Urinary bladder (tissue), 4 donors: ENCODE measurements around the gene CIROP. TPM values are rescaled to one million over a fixed set of nuclear protein-coding genes. Genes with fewer than 3 reads are reported as not detected.

Experiments used
- DNase-seq: peaks from one replicate; pipeline ENCODE4 v3.0.0-alpha.2; 2015; ENCODE audit errors: extremely low spot score
- H3K27ac ChIP-seq: one replicate; pipeline ENCODE4 v1.5.1; 2013; ENCODE audit warnings: low read depth, mild to moderate bottlenecking, moderate library complexity
- H3K36me3 ChIP-seq: one replicate; pipeline ENCODE4 v1.6.1; 2013; ENCODE audit warnings: mild to moderate bottlenecking, moderate library complexity; ENCODE audit not compliant: insufficient read depth
- H3K4me1 ChIP-seq: one replicate; pipeline ENCODE4 v1.6.1; 2013; ENCODE audit warnings: mild to moderate bottlenecking, moderate library complexity; ENCODE audit not compliant: insufficient read depth
- H3K4me3 ChIP-seq: one replicate; pipeline ENCODE4 v1.5.1; 2013; ENCODE audit warnings: low read depth, low read length
- WGBS: extraction: QIAGEN DNeasy Blood & Tissue Kit; methylation state at CpG from one replicate; pipeline ENCODE4 v1.1.7; 2013; 5-methylcytosine and 5-hydroxymethylcytosine counted together
- polyA plus RNA-seq: library from polyadenylated mRNA; stranded (reverse); fragments of 200-250 nt; gene quantifications from one replicate; pipeline ENCODE4 v1.2.3, GENCODE V29; 2013
- total RNA-seq: library from RNA; depleted of rRNA; stranded (reverse); fragments of >200 nt; gene quantifications from one replicate; pipeline ENCODE4 v1.2.3, GENCODE V29; 2014
- donor health status: healthy with polysubstance abuse.
- donor health status: healthy.

CIROP gene
- total and polyA plus RNA-seq, 2 donors = not detected

- peak; percentile 77 for DNase-seq
- peaks cover 5% of the 10 kb centered on the region for H3K36me3 ChIP-seq
- no peak overlapping the region for H3K27ac ChIP-seq
- no peak overlapping the region for H3K4me3 ChIP-seq
- no peaks in the 10 kb centered on the region for H3K4me1 ChIP-seq
- WGBS = 26% methylated on average over 8 of the region's 8 CpGs
Observed at GRCh38 chr14:23068789-23069412, 35.9 kb downstream of the CIROP start.

DNA sequence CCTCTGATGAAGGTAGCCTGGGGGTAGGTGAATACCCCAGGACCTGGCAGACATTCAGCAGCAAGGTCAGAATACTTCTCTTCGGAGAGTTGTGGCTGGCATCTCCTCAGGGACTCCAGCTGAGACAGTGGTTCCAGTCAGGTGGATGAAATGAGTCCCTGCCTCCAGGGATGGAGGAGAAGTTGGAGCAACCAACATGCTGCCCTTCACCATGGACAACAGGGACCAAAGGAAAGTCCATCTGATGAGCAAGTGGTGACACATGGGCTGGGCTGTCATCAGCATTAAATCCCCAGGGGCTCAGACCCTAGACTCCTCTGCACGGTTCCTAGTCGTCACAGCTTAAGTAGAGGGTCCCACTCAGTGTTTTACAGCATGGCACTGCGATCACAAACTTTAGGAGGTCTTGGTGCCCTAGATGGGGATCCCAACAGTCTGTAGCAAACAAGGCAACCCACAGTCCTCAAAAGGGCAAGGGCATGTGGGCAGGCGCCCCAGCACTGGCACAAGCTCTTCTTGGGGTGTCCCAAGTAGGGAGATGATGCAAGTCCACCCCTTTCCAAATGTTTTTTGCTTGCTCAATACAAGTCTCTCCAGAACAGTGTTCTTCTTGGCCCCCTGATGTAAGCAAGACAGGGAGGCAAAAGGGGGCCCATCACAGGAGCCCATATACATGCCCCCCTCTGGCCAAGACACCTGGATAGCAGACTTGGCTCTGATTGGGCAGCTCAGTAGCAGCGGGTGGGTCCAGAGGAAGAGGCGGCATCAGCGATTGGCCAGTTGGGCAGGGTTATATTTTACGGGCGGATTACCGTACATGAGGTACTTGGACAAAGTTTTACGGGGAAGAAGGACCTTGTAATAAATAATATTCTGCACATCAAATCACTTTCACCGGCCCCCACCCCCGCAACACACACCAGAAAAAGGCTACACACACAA is 36.7 kb downstream of the CIROP start:
- no peaks in the 10 kb centered on the region for H3K4me1 ChIP-seq
- 73% methylated on average over 14 of the region's 14 CpGs for WGBS
- H3K36me3 ChIP-seq = peaks cover 5% of the 10 kb centered on the region
- no peak for DNase-seq
- H3K4me3 ChIP-seq = no peak overlapping the region
- no peak overlapping the region for H3K27ac ChIP-seq

GRCh38 chr14:23066855-23067744 is 37.7 kb downstream of the CIROP start:
- no peaks in the 10 kb centered on the region for H3K4me1 ChIP-seq
- 87% methylated on average over 23 of the region's 23 CpGs for WGBS
- H3K27ac ChIP-seq = no peak overlapping the region
- peaks cover 5% of the 10 kb centered on the region for H3K36me3 ChIP-seq
- H3K4me3 ChIP-seq = no peak overlapping the region
- no peak for DNase-seq

- Histone ChIP-seq H3K36me3 (peaks cover 6% of the 10 kb centered on the region), H3K4me1 (no peaks in the 10 kb centered on the region), H3K4me3 (no peak overlapping the region), H3K27ac (no peak overlapping the region)
- DNase-seq = no peak
- WGBS = 89% methylated on average over 3 of the region's 3 CpGs
Observed at GRCh38 chr14:23066368-23066767, 38.4 kb downstream of the CIROP start.

DNA sequence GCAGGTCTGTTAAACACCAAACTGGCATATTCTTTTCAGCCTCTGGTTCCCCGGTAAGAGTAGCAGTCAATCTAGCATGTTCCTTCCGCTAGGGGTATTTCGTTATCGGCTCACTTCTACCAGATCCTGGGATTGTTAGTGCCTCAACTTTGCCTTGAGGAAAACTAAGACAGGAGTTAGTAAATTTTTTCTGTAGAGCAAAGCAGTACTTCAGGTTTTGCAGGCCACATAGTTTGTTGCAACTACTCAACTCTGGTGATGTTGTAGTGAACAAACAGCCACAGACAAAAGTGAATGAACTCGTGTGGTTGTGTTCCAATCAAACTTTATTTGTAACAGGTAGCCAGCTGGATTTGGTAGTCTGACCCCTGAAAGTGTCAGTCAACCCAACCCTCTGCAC is 41.2 kb downstream of the CIROP start:
- Histone ChIP-seq H3K4me1 (no peaks in the 10 kb centered on the region), H3K36me3 (peaks cover 9% of the 10 kb centered on the region), H3K27ac (no peak overlapping the region), H3K4me3 (no peak overlapping the region)
- DNase-seq = no peak
- 87% methylated on average over 5 of the region's 5 CpGs for WGBS

DNA sequence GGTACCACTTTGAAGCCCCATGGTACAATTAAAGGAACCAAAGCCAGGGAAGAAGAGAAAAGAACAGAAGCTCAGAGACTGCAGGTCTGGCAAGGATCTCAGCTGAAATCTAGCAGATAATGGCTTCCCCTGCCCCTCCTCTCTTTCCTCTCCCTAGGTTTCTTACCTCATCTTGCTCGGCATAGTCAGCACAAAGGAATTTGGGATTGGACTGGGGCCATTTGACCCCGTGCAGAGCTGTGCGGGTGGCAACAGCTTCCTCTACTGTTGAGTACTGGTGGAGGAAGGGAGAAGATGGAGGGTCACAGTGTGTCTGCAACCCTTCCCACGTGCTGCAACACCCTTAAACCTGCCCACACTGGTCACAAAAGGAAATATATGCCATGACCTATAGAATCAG is 42.8 kb downstream of the CIROP start:
- Histone ChIP-seq H3K36me3 (peaks cover 9% of the 10 kb centered on the region), H3K27ac (no peak overlapping the region), H3K4me3 (no peak overlapping the region), H3K4me1 (no peaks in the 10 kb centered on the region)
- DNase-seq = peak; percentile 57
- WGBS = 7% methylated on average over 4 of the region's 4 CpGs

DNA sequence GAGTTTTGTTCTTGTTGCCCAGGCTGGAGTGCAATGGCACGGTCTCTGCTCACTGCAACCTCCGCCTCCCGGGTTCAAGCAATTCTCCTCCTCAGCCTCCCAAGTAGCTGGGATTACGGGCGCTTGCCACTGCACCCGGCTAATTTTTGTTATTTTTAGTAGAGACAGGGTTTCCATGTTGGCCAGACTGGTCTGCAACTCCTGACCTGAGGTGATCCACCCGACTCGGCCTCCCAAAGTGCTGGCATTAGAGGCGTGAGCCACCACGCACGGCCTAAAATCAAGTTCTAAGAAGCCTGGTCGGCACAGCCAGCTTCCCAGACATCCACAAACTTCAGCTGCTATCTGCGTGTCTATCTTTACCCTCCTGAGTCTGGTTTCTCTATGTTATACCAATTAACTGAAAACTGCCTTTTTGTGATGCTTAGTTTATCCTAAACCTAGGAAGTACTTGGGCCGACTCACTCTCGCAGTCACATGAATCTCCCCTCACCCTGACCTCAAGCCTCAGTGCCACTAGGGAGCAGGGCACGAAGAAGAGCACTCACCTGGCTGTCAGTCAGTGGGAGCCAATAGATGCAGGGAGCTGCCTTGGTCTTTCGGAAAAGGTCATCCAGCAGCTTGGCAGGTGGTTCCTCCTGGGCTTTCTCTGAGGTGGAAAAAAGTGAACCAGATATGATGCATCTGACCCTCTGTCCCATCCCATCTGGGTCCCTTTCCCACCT is 44.1 kb downstream of the CIROP start:
- DNase-seq = no peak
- WGBS = 92% methylated on average over 17 of the region's 17 CpGs
- H3K27ac ChIP-seq = no peak overlapping the region
- H3K4me3 ChIP-seq = no peak overlapping the region
- no peaks in the 10 kb centered on the region for H3K4me1 ChIP-seq
- H3K36me3 ChIP-seq = peaks cover 7% of the 10 kb centered on the region

- WGBS = 87% methylated on average over 32 of the region's 32 CpGs
- Histone ChIP-seq H3K27ac (no peak overlapping the region), H3K4me1 (no peaks in the 10 kb centered on the region), H3K4me3 (no peak overlapping the region), H3K36me3 (peaks cover 7% of the 10 kb centered on the region)
- no peak for DNase-seq
Observed at GRCh38 chr14:23058654-23059504, 45.9 kb downstream of the CIROP start.

GRCh38 chr14:23057757-23058653 is 46.8 kb downstream of the CIROP start:
- Histone ChIP-seq H3K27ac (peak overlapping the region; percentile 12), H3K4me3 (peak overlapping the region; percentile 68)

GRCh38 chr14:23056956-23057756 is 47.6 kb downstream of the CIROP start, which contains the start of gene CDH24:
Gene CDH24, minus strand, starts transcription at chr14:23057520. Its CDS starts 1,787 bp downstream, at chr14:23055733.
- peak within 1 kb of the TSS; percentile 68 for H3K4me3 ChIP-seq
- H3K36me3 ChIP-seq = peaks cover 4% of the 10 kb centered on the region
- WGBS = 2% methylated on average over 73 of the region's 73 CpGs
- peak; percentile 43 for DNase-seq
- H3K27ac ChIP-seq = peak within 1 kb of the TSS; percentile 12
- H3K4me1 ChIP-seq = no peaks in the 10 kb centered on the region

More at GRCh38 chr14:23057757-23058653, 46.8 kb downstream of the CIROP start:
- under 1% methylated on average over 51 of the region's 51 CpGs for WGBS
- Histone ChIP-seq H3K4me1 (no peaks in the 10 kb centered on the region), H3K36me3 (peaks cover 7% of the 10 kb centered on the region)
- DNase-seq = peak; percentile 78
